Heart right ventricle (tissue), 16 donors: ENCODE data around the gene ST6GALNAC3. TPM values are rescaled to one million over a fixed set of nuclear protein-coding genes. Genes with fewer than 3 reads are reported as not detected.

Source experiments
- ATAC-seq, 8 donors: fragments of 200-7000 bp; cut with Tn5 transposase; one replicate each; pipeline ENCODE4 v1.9.1; 2020; ENCODE audit warnings: mild to moderate bottlenecking in 8 of 8, moderate library complexity in 8 of 8, moderate number of reproducible peaks in 1 of 8
- DNase-seq, 2 donors: peaks; one replicate each; pipeline ENCODE4 v3.0.0-alpha.2; 2020
- H3K27ac ChIP-seq, 10 donors: fragments of 200-600 bp; sonication (generic) in 2 of 10; one replicate each; pipeline versions ENCODE4 v1.5.0 to v1.8.0; 2020 to 2022; ENCODE audit warnings: mild to moderate bottlenecking in 3 of 10
- H3K27me3 ChIP-seq, 7 donors: fragments of 200-600 bp; one replicate each; pipeline ENCODE4 v1.8.0; 2021 to 2022; ENCODE audit warnings: mild to moderate bottlenecking in 2 of 7
- H3K36me3 ChIP-seq, 9 donors: fragments of 200-600 bp; sonication (generic) in 1 of 9; one replicate each; pipeline versions ENCODE4 v1.5.0 to v1.8.0; 2020 to 2022; ENCODE audit warnings: mild to moderate bottlenecking in 2 of 9
- H3K4me1 ChIP-seq, 9 donors: fragments of 200-600 bp; sonication (generic) in 1 of 9; one replicate each; pipeline versions ENCODE4 v1.5.0 to v1.8.0; 2020 to 2022; ENCODE audit warnings: mild to moderate bottlenecking in 4 of 9
- H3K4me3 ChIP-seq, 10 donors: fragments of 200-600 bp; sonication (generic) in 2 of 10; one replicate each; pipeline versions ENCODE4 v1.5.0 to v1.8.0; 2020 to 2022; ENCODE audit warnings: mild to moderate bottlenecking in 7 of 10, moderate library complexity in 2 of 10
- H3K9me3 ChIP-seq, 11 donors: fragments of 200-600 bp in 10 of 11; sonication (generic) in 2 of 11; one replicate each; pipeline versions ENCODE4 v1.5.0 to v1.8.0; 2013 to 2022; ENCODE audit warnings: mild to moderate bottlenecking in 2 of 11, control low read depth in 1 of 11, moderate library complexity in 1 of 11
- WGBS, 2 donors: extraction: QIAGEN DNeasy Blood & Tissue Kit; methylation state at CpG; one replicate each; pipeline ENCODE4 v1.1.7; 2013; ENCODE audit warnings: inconsistent platforms in 1 of 2; 5-methylcytosine and 5-hydroxymethylcytosine counted together
- intact Hi-C, 10 donors: fragments of 100-400 bp; cut with DNase I; formaldehyde crosslinking; loops; one replicate each; pipeline versions ENCODE4 v1.11.1 to v1.14.2; 2022
- polyA plus RNA-seq, 2 donors: library from polyadenylated mRNA; stranded (reverse); fragments of 200-250 nt; gene quantifications; one replicate each; pipeline ENCODE4 v1.2.3, GENCODE V29; 2013
- total RNA-seq, 10 donors: library from RNA; stranded (reverse); fragmentation: NEBNext Ultra II Directional in 3 of 10; extraction: Animal tissue kit (Norgen Biotek cat#: 25700) in 3 of 10; gene quantifications; one replicate each; pipeline versions ENCODE4 v1.2.1 to v1.2.4, GENCODE V29; 2021 to 2023
- TF ChIP-seq, protein P1 (sequence below), 9 donors: fragments of 200-600 bp; sonication (generic) in 2 of 9; IDR thresholded peaks; one replicate each; pipeline versions ENCODE4 v1.5.0 to v1.8.0; 2021 to 2022; ENCODE audit warnings: antibody characterized with exemption in 9 of 9, mild to moderate bottlenecking in 5 of 9, moderate library complexity in 1 of 9
- donor health status: Arrhythmogenic right ventricular cardiomyopathy.
- donor health status: ischemic (EF 13 %, LVEDD 7.1; RV severe dilation, severe dysfunction).
- donor health status: healthy with polysubstance abuse.
- donor health status: DM: no; HTN: yes; CAD: no.
- donor health status: DM: no; HTN: no; CAD: no.
- donor health status: ischemic (EF 25% LVEDD 6.9; RV normal size, moderate dysfunction).
- donor health status: ischemic (EF 25% LVEDD 5.7; RV mildly dilated, moderate dysfunction).
- donor health status: healthy.
- donor health status: DM: yes; HTN: yes; CAD: no.
- donor health status: Ischemic cardiomyopathy.
- donor health status: ischemic (EF 35%, LVEDD 5.7; RV mildly dilated, moderate dysfunction).
- donor health status: nonischemic (EF 11% LVEDD 7.7; RV severe dilation, severe dysfunction).
- donor health status: DM: yes; HTN: yes; CAD: no.
- donor health status: PGD.
- donor health status: ischemic (EF 29% LVEDD 5.4; RV normal size, mild dysfunction).
- donor health status: nonischemic (EF 23%, LVEDD 6.1; RV moderate dilation, normal function).

ST6GALNAC3 gene
- total and polyA plus RNA-seq, 12 donors = 2.8 to 10.3 (median 4.8) TPM

DNA sequence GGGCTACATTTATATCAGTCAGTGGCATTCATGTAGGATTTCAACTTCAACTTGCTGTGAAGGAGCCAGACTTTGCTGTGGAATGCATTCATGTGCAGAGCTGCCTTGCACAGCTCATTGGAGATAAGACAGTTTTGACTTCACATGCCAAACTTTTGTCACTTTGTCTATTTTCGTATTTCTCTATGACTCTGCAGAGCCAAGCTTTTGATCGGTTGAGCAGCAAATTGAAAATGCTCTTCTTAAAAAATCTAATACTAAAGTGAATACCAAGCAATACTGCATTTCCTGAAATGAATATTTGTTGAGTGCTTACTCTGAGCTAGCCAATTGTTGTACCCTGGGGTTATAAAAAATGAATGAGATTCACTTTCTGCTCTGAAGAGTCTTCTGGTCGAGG, 388.7 kb downstream of the ST6GALNAC3 start:
- DNase-seq = no peak
- ATAC-seq = no peak
- Histone ChIP-seq H3K27me3 (no peaks in the 10 kb centered on the region), H3K4me3 (no peak overlapping the region), H3K27ac (no peak overlapping the region), H3K4me1 (no peaks in the 10 kb centered on the region), H3K36me3 (no peaks in the 10 kb centered on the region), H3K9me3 (no peaks in the 10 kb centered on the region)
- TF ChIP-seq, protein P1, sequence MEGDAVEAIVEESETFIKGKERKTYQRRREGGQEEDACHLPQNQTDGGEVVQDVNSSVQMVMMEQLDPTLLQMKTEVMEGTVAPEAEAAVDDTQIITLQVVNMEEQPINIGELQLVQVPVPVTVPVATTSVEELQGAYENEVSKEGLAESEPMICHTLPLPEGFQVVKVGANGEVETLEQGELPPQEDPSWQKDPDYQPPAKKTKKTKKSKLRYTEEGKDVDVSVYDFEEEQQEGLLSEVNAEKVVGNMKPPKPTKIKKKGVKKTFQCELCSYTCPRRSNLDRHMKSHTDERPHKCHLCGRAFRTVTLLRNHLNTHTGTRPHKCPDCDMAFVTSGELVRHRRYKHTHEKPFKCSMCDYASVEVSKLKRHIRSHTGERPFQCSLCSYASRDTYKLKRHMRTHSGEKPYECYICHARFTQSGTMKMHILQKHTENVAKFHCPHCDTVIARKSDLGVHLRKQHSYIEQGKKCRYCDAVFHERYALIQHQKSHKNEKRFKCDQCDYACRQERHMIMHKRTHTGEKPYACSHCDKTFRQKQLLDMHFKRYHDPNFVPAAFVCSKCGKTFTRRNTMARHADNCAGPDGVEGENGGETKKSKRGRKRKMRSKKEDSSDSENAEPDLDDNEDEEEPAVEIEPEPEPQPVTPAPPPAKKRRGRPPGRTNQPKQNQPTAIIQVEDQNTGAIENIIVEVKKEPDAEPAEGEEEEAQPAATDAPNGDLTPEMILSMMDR (IDR thresholded peaks at IDR 0.05) = no peak
- 35 to 49% methylated on average over 3 of the region's 3 CpGs for WGBS, 2 donors
- intact Hi-C loops = no loop called here

DNA sequence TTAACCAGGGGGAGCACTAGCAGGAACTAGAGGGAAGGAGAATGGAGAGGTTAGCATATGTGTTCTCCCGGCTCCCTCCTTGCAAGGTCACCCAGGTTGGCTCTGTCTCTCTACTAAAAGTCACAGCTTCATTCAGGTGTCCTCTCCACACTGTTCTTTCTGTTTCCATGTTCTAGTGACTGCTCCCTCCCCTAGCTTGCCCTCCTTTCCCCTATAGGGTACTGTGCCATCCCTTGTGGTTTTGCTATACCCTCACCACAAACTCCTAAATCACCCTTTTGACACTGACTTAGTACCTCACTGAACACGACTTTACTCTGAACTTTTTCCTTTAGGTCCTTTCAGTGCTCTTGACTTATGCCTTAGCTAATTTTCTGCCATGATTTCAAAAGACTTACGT, 389.3 kb downstream of the ST6GALNAC3 start:
- ATAC-seq = no peak
- DNase-seq = no peak
- Histone ChIP-seq H3K36me3 (no peaks in the 10 kb centered on the region), H3K4me3 (no peak overlapping the region), H3K27me3 (no peaks in the 10 kb centered on the region), H3K27ac (no peak overlapping the region), H3K9me3 (no peaks in the 10 kb centered on the region), H3K4me1 (no peaks in the 10 kb centered on the region)
- WGBS, 2 donors = 88 to 90% methylated on average over 3 of the region's 3 CpGs
- TF ChIP-seq, protein P1 (IDR thresholded peaks at IDR 0.05) = no peak
- intact Hi-C loops = no loop called here

DNA sequence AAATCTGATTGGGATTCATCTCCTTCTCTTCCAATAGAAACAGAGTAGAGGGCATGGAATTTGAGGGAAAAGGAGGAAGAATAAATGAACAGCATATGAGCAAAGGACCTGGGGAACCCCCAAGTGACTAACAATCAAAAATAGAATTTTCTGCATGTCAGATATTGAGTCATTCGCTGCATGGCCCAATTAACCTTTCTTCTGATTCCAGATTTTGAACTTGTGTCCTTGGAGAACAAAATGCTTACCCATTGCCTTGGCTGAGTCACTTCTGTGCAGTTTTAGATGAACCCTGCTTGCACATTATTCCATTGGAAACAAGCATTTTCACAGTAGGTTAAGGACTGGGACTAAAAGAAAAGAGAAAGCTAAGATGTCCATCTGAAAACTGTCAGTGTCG, 390.5 kb downstream of the ST6GALNAC3 start:
- TF ChIP-seq, protein P1 (IDR thresholded peaks at IDR 0.05) = no peak
- Histone ChIP-seq H3K4me1 (no peaks in the 10 kb centered on the region), H3K27ac (no peak overlapping the region), H3K27me3 (no peaks in the 10 kb centered on the region), H3K36me3 (no peaks in the 10 kb centered on the region), H3K9me3 (no peaks in the 10 kb centered on the region), H3K4me3 (no peak overlapping the region)
- WGBS, 2 donors = 90 to 93% methylated on average over 2 of the region's 2 CpGs
- ATAC-seq (no peak), DNase-seq (no peak)
- intact Hi-C loops = no loop called here

DNA sequence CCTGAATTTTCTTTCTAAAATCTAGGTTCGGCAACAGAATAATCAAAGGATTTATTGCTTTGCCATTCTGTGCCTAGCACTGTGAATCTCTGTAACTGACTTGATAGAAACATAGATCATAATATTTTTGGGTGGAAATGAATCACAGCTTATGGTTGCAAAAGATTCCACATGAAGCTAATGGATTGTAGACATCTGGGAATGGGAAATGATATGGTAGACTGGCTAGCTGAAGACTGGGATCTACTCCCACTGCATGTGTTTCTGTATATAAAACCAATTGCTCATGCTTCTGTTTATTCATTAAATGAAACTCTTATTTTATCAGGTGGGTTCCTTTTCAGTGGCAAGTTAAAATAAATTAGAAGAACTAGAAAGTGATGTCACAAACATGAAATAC, 395.6 kb downstream of the ST6GALNAC3 start:
- TF ChIP-seq, protein P1 (IDR thresholded peaks at IDR 0.05) = no peak
- ATAC-seq (no peak), DNase-seq (no peak)
- H3K27ac ChIP-seq = no peak overlapping the region
- no peaks in the 10 kb centered on the region for H3K27me3 ChIP-seq
- no peaks in the 10 kb centered on the region for H3K36me3 ChIP-seq
- H3K9me3 ChIP-seq = no peaks in the 10 kb centered on the region
- no peak overlapping the region for H3K4me3 ChIP-seq
- WGBS, 2 donors = 95 to 100% methylated on average over 1 of the region's 1 CpG
- no peaks in the 10 kb centered on the region for H3K4me1 ChIP-seq
- intact Hi-C loops = no loop called here

DNA sequence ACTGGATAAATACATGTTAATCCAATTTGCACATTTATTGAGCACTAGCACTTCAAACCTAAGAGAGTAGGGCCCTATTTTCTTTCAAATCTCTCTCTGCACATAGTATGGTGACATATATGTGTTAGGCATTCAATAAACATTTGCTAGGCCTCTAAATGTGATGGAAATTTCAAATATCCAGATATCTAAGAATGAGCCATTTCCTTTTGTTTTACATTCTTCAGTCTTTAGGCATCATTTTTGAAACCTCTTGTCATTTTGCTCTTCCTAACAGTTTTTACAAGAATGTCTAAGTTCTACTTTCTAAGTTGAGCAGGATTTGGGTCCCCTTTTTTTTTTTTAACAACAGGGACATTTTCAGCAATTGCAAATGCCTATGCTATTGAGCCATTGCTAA, 397.0 kb downstream of the ST6GALNAC3 start:
- Histone ChIP-seq H3K27ac (no peak overlapping the region), H3K4me3 (no peak overlapping the region), H3K4me1 (no peaks in the 10 kb centered on the region), H3K27me3 (no peaks in the 10 kb centered on the region), H3K36me3 (no peaks in the 10 kb centered on the region), H3K9me3 (peaks cover 0 to 5% (median 0%) of the 10 kb centered on the region in 11 donors)
- TF ChIP-seq, protein P1 (IDR thresholded peaks at IDR 0.05) = no peak
- no peak for ATAC-seq
- no peak for DNase-seq
- intact Hi-C loops = no loop called here
